IPS-20b (cell line): Measurements from ENCODE around the gene SULT1A1.

ENCODE experiments used
- H3K27ac ChIP-seq: one replicate; pipeline ENCODE4 v1.5.1; 2013; ENCODE audit warnings: low read length
- H3K27me3 ChIP-seq: 2 replicates; pipeline ENCODE4 v1.6.1; 2013; ENCODE audit warnings: mild to moderate bottlenecking, low read length, inconsistent platforms; ENCODE audit not compliant: insufficient read depth
- H3K36me3 ChIP-seq: 2 replicates; pipeline ENCODE4 v1.6.1; 2013; ENCODE audit warnings: low read depth, mild to moderate bottlenecking, inconsistent platforms, low read length, moderate library complexity; ENCODE audit not compliant: insufficient read depth
- H3K4me1 ChIP-seq: 2 replicates; pipeline ENCODE4 v1.6.1; 2013; ENCODE audit warnings: mild to moderate bottlenecking, control low read depth, inconsistent platforms, low read length, moderate library complexity; ENCODE audit not compliant: insufficient read depth
- H3K4me3 ChIP-seq: 2 replicates; pipeline ENCODE4 v1.5.1; 2013; ENCODE audit warnings: mild to moderate bottlenecking, low read length, inconsistent platforms
- H3K9ac ChIP-seq: 2 replicates; pipeline ENCODE4 v1.6.1; 2013; ENCODE audit warnings: low read depth, mild to moderate bottlenecking, inconsistent platforms, low read length, moderate library complexity
- H3K9me3 ChIP-seq: 2 replicates; pipeline ENCODE4 v1.6.1; 2013; ENCODE audit warnings: mild to moderate bottlenecking, low read depth, low read length, inconsistent platforms; ENCODE audit not compliant: insufficient read depth

Gene SULT1A1

GRCh38 chr16:28562199-28562598 is 47.6 kb downstream of the SULT1A1 start:
- peaks cover 3% of the 10 kb centered on the region; the same call in 1 of the 2 replicates for H3K9me3 ChIP-seq
- no peak overlapping the region for H3K4me3 ChIP-seq
- H3K36me3 ChIP-seq, result peaks cover 6% of the 10 kb centered on the region; the same call in 1 of the 2 replicates
- H3K9ac ChIP-seq, result no peak overlapping the region
- no peaks in the 10 kb centered on the region for H3K4me1 ChIP-seq
- H3K27me3 ChIP-seq, result no peaks in the 10 kb centered on the region
- no peak overlapping the region for H3K27ac ChIP-seq

GRCh38 chr16:28561557-28562187 is 48.2 kb downstream of the SULT1A1 start:
- Histone ChIP-seq H3K27me3 (no peaks in the 10 kb centered on the region), H3K4me1 (no peaks in the 10 kb centered on the region), H3K9ac (no peak overlapping the region), H3K4me3 (no peak overlapping the region), H3K27ac (no peak overlapping the region), H3K36me3 (peaks cover 6% of the 10 kb centered on the region; the same call in 1 of the 2 replicates), H3K9me3 (no peaks in the 10 kb centered on the region)

GRCh38 chr16:28558456-28558855 is 51.4 kb downstream of the SULT1A1 start:
- no peak overlapping the region for H3K9ac ChIP-seq
- H3K27ac ChIP-seq, result no peak overlapping the region
- H3K4me3 ChIP-seq, result no peak overlapping the region
- H3K9me3 ChIP-seq, result no peaks in the 10 kb centered on the region
- H3K36me3 ChIP-seq, result peaks cover 6% of the 10 kb centered on the region; the same call in 1 of the 2 replicates
- H3K27me3 ChIP-seq, result peaks cover 4% of the 10 kb centered on the region; the same call in 1 of the 2 replicates
- no peaks in the 10 kb centered on the region for H3K4me1 ChIP-seq

GRCh38 chr16:28556914-28557320 is 52.9 kb downstream of the SULT1A1 start:
- no peak overlapping the region for H3K9ac ChIP-seq
- peaks cover 4% of the 10 kb centered on the region; the same call in 1 of the 2 replicates for H3K27me3 ChIP-seq
- no peak overlapping the region for H3K4me3 ChIP-seq
- H3K36me3 ChIP-seq, result peaks cover 6% of the 10 kb centered on the region; the same call in 1 of the 2 replicates
- no peaks in the 10 kb centered on the region for H3K9me3 ChIP-seq
- no peak overlapping the region for H3K27ac ChIP-seq
- H3K4me1 ChIP-seq, result no peaks in the 10 kb centered on the region

GRCh38 chr16:28555561-28555960 is 54.3 kb downstream of the SULT1A1 start:
- H3K4me1 ChIP-seq, result no peaks in the 10 kb centered on the region
- no peak overlapping the region for H3K9ac ChIP-seq
- no peak overlapping the region for H3K4me3 ChIP-seq
- no peak overlapping the region for H3K27ac ChIP-seq
- peaks cover 6% of the 10 kb centered on the region; the same call in 1 of the 2 replicates for H3K36me3 ChIP-seq
- no peaks in the 10 kb centered on the region for H3K9me3 ChIP-seq
- H3K27me3 ChIP-seq, result peaks cover 4% of the 10 kb centered on the region; the same call in 1 of the 2 replicates
